Activated T-helper 2 cell treated with anti-CD3 and anti-CD28 coated beads, Interferon-gamma antibody, Interleukin-2, Interleukin-4, amounts not matched to agents 10 μg/mL and 5 μg/mL and 100 μg/mL, durations not matched to agents 14 hours and 24 hours and 36 hours (primary cell): Measurements from ENCODE around the gene ATP6V0E1. TPM values are rescaled to one million over a fixed set of nuclear protein-coding genes. Genes with fewer than 3 reads are reported as not detected.

Experiments
- DNase-seq: peaks from one replicate; pipeline ENCODE4 v3.0.0; 2021; ENCODE audit warnings: low spot score
- H3K27ac Mint-ChIP-seq: one replicate; pipeline ENCODE4 v1.8.0; 2021; ENCODE audit warnings: mixed read lengths
- H3K27me3 Mint-ChIP-seq: one replicate; pipeline ENCODE4 v1.8.0; 2021; ENCODE audit warnings: low read depth, mixed read lengths
- H3K36me3 Mint-ChIP-seq: one replicate; pipeline ENCODE4 v1.8.0; 2021; ENCODE audit warnings: low read depth, mixed read lengths
- H3K4me1 Mint-ChIP-seq: one replicate; pipeline ENCODE4 v1.8.0; 2021; ENCODE audit warnings: low read depth, mixed read lengths
- H3K4me3 Mint-ChIP-seq: one replicate; pipeline ENCODE4 v1.8.0; 2021; ENCODE audit warnings: low read depth, mild to moderate bottlenecking, moderate library complexity, mixed read lengths
- H3K9me3 Mint-ChIP-seq: one replicate; pipeline ENCODE4 v1.8.0; 2021; ENCODE audit warnings: mixed read lengths
- intact Hi-C: fragments of 100-400 bp; cut with micrococcal nuclease; formaldehyde crosslinking; loops from one replicate; pipeline ENCODE4 v1.15.1; 2023
- total RNA-seq: library from RNA; stranded (reverse); gene quantifications from 2 replicates; pipeline ENCODE4 v1.2.3, GENCODE V29; 2022

ATP6V0E1 gene
- total RNA-seq, 1 donor from 2014 or later, result 147 TPM

GRCh38 chr5:172990776-172991175, 7.2 kb downstream of the ATP6V0E1 start:
- no peaks in the 10 kb centered on the region for H3K27me3 Mint-ChIP-seq
- intact Hi-C loops, result no loop called here
- no peak overlapping the region for H3K27ac Mint-ChIP-seq
- H3K4me1 Mint-ChIP-seq, result peaks cover 24% of the 10 kb centered on the region
- DNase-seq, result no peak
- H3K9me3 Mint-ChIP-seq, result no peaks in the 10 kb centered on the region
- H3K4me3 Mint-ChIP-seq, result no peak overlapping the region
- peaks cover 59% of the 10 kb centered on the region for H3K36me3 Mint-ChIP-seq

- intact Hi-C loops, result no loop called here
- Mint-ChIP-seq H3K36me3 (peaks cover 52% of the 10 kb centered on the region), H3K27me3 (no peaks in the 10 kb centered on the region), H3K4me3 (no peak overlapping the region), H3K27ac (no peak overlapping the region), H3K9me3 (no peaks in the 10 kb centered on the region), H3K4me1 (peaks cover 14% of the 10 kb centered on the region)
- no peak for DNase-seq
These were observed 10.8 kb downstream of the ATP6V0E1 start for GRCh38 chr5:172994405-172994804.

GRCh38 chr5:172999372-172999973, 15.9 kb downstream of the ATP6V0E1 start:
- H3K36me3 Mint-ChIP-seq, result peaks cover 45% of the 10 kb centered on the region
- H3K4me3 Mint-ChIP-seq, result no peak overlapping the region
- no peaks in the 10 kb centered on the region for H3K9me3 Mint-ChIP-seq
- H3K27me3 Mint-ChIP-seq, result no peaks in the 10 kb centered on the region
- no peak overlapping the region for H3K27ac Mint-ChIP-seq
- DNase-seq, result no peak
- H3K4me1 Mint-ChIP-seq, result peaks cover 36% of the 10 kb centered on the region
- intact Hi-C loops, result no loop called here

- DNase-seq, result no peak
- no peaks in the 10 kb centered on the region for H3K27me3 Mint-ChIP-seq
- no peak overlapping the region for H3K4me3 Mint-ChIP-seq
- no peak overlapping the region for H3K27ac Mint-ChIP-seq
- intact Hi-C loops, result no loop called here
- no peaks in the 10 kb centered on the region for H3K9me3 Mint-ChIP-seq
- peaks cover 37% of the 10 kb centered on the region for H3K4me1 Mint-ChIP-seq
- peaks cover 42% of the 10 kb centered on the region for H3K36me3 Mint-ChIP-seq
These were observed 16.4 kb downstream of the ATP6V0E1 start for GRCh38 chr5:172999974-173000373.

- H3K36me3 Mint-ChIP-seq, result peaks cover 30% of the 10 kb centered on the region
- DNase-seq, result no peak
- no peaks in the 10 kb centered on the region for H3K9me3 Mint-ChIP-seq
- intact Hi-C loops, result no loop called here
- no peaks in the 10 kb centered on the region for H3K27me3 Mint-ChIP-seq
- H3K27ac Mint-ChIP-seq, result peak overlapping the region; percentile 27
- H3K4me3 Mint-ChIP-seq, result no peak overlapping the region
- peaks cover 37% of the 10 kb centered on the region for H3K4me1 Mint-ChIP-seq
These were observed 17.8 kb downstream of the ATP6V0E1 start for GRCh38 chr5:173001229-173001841.

GRCh38 chr5:173003360-173003759, 19.8 kb downstream of the ATP6V0E1 start:
- Mint-ChIP-seq H3K4me3 (no peak overlapping the region), H3K27ac (peak overlapping the region; percentile 14), H3K9me3 (no peaks in the 10 kb centered on the region), H3K4me1 (peaks cover 40% of the 10 kb centered on the region), H3K27me3 (no peaks in the 10 kb centered on the region), H3K36me3 (peaks cover 21% of the 10 kb centered on the region)
- DNase-seq, result no peak
- intact Hi-C loops, result no loop called here

GRCh38 chr5:173004013-173004412, 20.4 kb downstream of the ATP6V0E1 start:
- no peak for DNase-seq
- Mint-ChIP-seq H3K27me3 (no peaks in the 10 kb centered on the region), H3K27ac (no peak overlapping the region), H3K4me3 (no peak overlapping the region), H3K36me3 (peaks cover 21% of the 10 kb centered on the region), H3K9me3 (no peaks in the 10 kb centered on the region), H3K4me1 (peaks cover 40% of the 10 kb centered on the region)
- intact Hi-C loops, result no loop called here

- no peak overlapping the region for H3K4me3 Mint-ChIP-seq
- H3K27ac Mint-ChIP-seq, result no peak overlapping the region
- H3K27me3 Mint-ChIP-seq, result no peaks in the 10 kb centered on the region
- H3K9me3 Mint-ChIP-seq, result no peaks in the 10 kb centered on the region
- H3K4me1 Mint-ChIP-seq, result peaks cover 40% of the 10 kb centered on the region
- intact Hi-C loops, result no loop called here
- no peak for DNase-seq
- H3K36me3 Mint-ChIP-seq, result peaks cover 21% of the 10 kb centered on the region
These were observed 20.9 kb downstream of the ATP6V0E1 start for GRCh38 chr5:173004447-173004846.

GRCh38 chr5:173010021-173010420, 26.4 kb downstream of the ATP6V0E1 start:
- no peaks in the 10 kb centered on the region for H3K27me3 Mint-ChIP-seq
- H3K4me3 Mint-ChIP-seq, result no peak overlapping the region
- H3K27ac Mint-ChIP-seq, result peak overlapping the region; percentile 26
- DNase-seq, result no peak
- H3K4me1 Mint-ChIP-seq, result peaks cover 17% of the 10 kb centered on the region
- peaks cover 7% of the 10 kb centered on the region for H3K36me3 Mint-ChIP-seq
- no peaks in the 10 kb centered on the region for H3K9me3 Mint-ChIP-seq
- intact Hi-C loops, result no loop called here

GRCh38 chr5:173010547-173011464, 27.2 kb downstream of the ATP6V0E1 start:
- no peak for DNase-seq
- peaks cover 17% of the 10 kb centered on the region for H3K4me1 Mint-ChIP-seq
- no peaks in the 10 kb centered on the region for H3K27me3 Mint-ChIP-seq
- intact Hi-C loops, result no loop called here
- no peak overlapping the region for H3K4me3 Mint-ChIP-seq
- peak overlapping the region; percentile 35 for H3K27ac Mint-ChIP-seq
- peaks cover 7% of the 10 kb centered on the region for H3K36me3 Mint-ChIP-seq
- no peaks in the 10 kb centered on the region for H3K9me3 Mint-ChIP-seq

- intact Hi-C loops, result no loop called here
- no peak overlapping the region for H3K27ac Mint-ChIP-seq
These were observed 28.0 kb downstream of the ATP6V0E1 start for GRCh38 chr5:173011566-173011965.

GRCh38 chr5:173012882-173013281, 29.3 kb downstream of the ATP6V0E1 start:
- Mint-ChIP-seq H3K4me3 (no peak overlapping the region), H3K27me3 (no peaks in the 10 kb centered on the region), H3K9me3 (no peaks in the 10 kb centered on the region), H3K27ac (no peak overlapping the region), H3K4me1 (peaks cover 24% of the 10 kb centered on the region), H3K36me3 (peaks cover 12% of the 10 kb centered on the region)
- no peak for DNase-seq
- intact Hi-C loops, result no loop called here

More at GRCh38 chr5:173011566-173011965, 28.0 kb downstream of the ATP6V0E1 start:
- peaks cover 9% of the 10 kb centered on the region for H3K36me3 Mint-ChIP-seq
- H3K27me3 Mint-ChIP-seq, result no peaks in the 10 kb centered on the region
- H3K4me1 Mint-ChIP-seq, result peaks cover 23% of the 10 kb centered on the region
- H3K4me3 Mint-ChIP-seq, result no peak overlapping the region
- no peaks in the 10 kb centered on the region for H3K9me3 Mint-ChIP-seq
- DNase-seq, result no peak

- Mint-ChIP-seq H3K4me1 (peaks cover 24% of the 10 kb centered on the region), H3K9me3 (no peaks in the 10 kb centered on the region)
These were observed 31.1 kb downstream of the ATP6V0E1 start for GRCh38 chr5:173014671-173015070.

More at GRCh38 chr5:173014671-173015070, 31.1 kb downstream of the ATP6V0E1 start:
- no peak for DNase-seq
- Mint-ChIP-seq H3K27me3 (no peaks in the 10 kb centered on the region), H3K36me3 (peaks cover 21% of the 10 kb centered on the region), H3K4me3 (no peak overlapping the region), H3K27ac (no peak overlapping the region)
- intact Hi-C loops, result no loop called here
